Gastroesophageal sphincter (tissue), 4 donors: ENCODE measurements around the gene MCF2L2. TPM values are rescaled to one million over a fixed set of nuclear protein-coding genes. Genes with fewer than 3 reads are reported as not detected.

Experiments used
- ATAC-seq: fragments of 150-250 bp; one replicate; pipeline ENCODE4 v1.9.1; 2016; ENCODE audit warnings: mild to moderate bottlenecking, moderate library complexity
- H3K27ac ChIP-seq, 4 donors: fragments of 200-600 bp; sonication (generic) in 3 of 4; 1 replicate in 3 of 4; 2 replicates in 1 of 4; pipeline ENCODE4 v1.5.1; 2016 to 2019
- H3K27me3 ChIP-seq: fragments of 200-600 bp; sonication (generic); one replicate; pipeline ENCODE4 v1.5.1; 2019
- H3K36me3 ChIP-seq, 2 donors: fragments of 200-600 bp; sonication (generic); one replicate each; pipeline ENCODE4 v1.5.1; 2019; ENCODE audit warnings: control low read depth in 1 of 2
- H3K4me1 ChIP-seq, 3 donors: fragments of 200-600 bp; sonication (generic); 1 replicate in 2 of 3; 2 replicates in 1 of 3; pipeline ENCODE4 v1.5.1; 2016 to 2019; ENCODE audit warnings: control low read depth in 2 of 3
- H3K4me3 ChIP-seq, 2 donors: fragments of 200-600 bp; sonication (generic); one replicate each; pipeline ENCODE4 v1.5.1; 2019; ENCODE audit warnings: mild to moderate bottlenecking in 1 of 2, moderate library complexity in 1 of 2
- H3K9me3 ChIP-seq, 3 donors: fragments of 200-600 bp; sonication (generic); one replicate each; pipeline ENCODE4 v1.5.1; 2017 to 2019; ENCODE audit warnings: control low read depth in 2 of 3
- EP300 ChIP-seq: sonication (generic); formaldehyde crosslinking; IDR thresholded peaks from one replicate; pipeline ENCODE4 v1.6.1; 2017; ENCODE audit warnings: antibody characterized with exemption, mild to moderate bottlenecking
- POLR2A ChIP-seq, 2 donors: fragments of 450-650 bp; IDR thresholded peaks; one replicate each; pipeline ENCODE4 v1.6.1; 2017; ENCODE audit warnings: antibody characterized with exemption in 2 of 2, mild to moderate bottlenecking in 2 of 2, moderate library complexity in 1 of 2
- POLR2AphosphoS5 ChIP-seq: sonication (generic); formaldehyde crosslinking; IDR thresholded peaks from one replicate; pipeline ENCODE4 v1.6.1; 2017; ENCODE audit warnings: antibody characterized with exemption
- WGBS, 2 donors: methylation state at CpG; one replicate each; pipeline ENCODE4 v1.1.5; 2018; ENCODE audit warnings: low coverage in 1 of 2; 5-methylcytosine and 5-hydroxymethylcytosine counted together
- total RNA-seq, 4 donors: library from RNA; depleted of rRNA; stranded (reverse); fragments of >200 nt; gene quantifications; one replicate each; pipeline ENCODE4 v1.1.0, GENCODE V29; 2016
- TF ChIP-seq, protein P1 (sequence below), 4 experiments: fragments of 200-600 bp in 2 of 4; fragments of 450-650 bp in 2 of 4; sonication (generic) in 1 of 4; IDR thresholded peaks; one replicate each; pipeline ENCODE4 v1.5.1; 2017 to 2019; ENCODE audit warnings: antibody characterized with exemption in 4 of 4, mild to moderate bottlenecking in 2 of 4, moderate library complexity in 2 of 4

MCF2L2 gene
- total RNA-seq, 4 donors from 2014 or later = 0.67 to 4.0 (median 2.7) TPM

DNA sequence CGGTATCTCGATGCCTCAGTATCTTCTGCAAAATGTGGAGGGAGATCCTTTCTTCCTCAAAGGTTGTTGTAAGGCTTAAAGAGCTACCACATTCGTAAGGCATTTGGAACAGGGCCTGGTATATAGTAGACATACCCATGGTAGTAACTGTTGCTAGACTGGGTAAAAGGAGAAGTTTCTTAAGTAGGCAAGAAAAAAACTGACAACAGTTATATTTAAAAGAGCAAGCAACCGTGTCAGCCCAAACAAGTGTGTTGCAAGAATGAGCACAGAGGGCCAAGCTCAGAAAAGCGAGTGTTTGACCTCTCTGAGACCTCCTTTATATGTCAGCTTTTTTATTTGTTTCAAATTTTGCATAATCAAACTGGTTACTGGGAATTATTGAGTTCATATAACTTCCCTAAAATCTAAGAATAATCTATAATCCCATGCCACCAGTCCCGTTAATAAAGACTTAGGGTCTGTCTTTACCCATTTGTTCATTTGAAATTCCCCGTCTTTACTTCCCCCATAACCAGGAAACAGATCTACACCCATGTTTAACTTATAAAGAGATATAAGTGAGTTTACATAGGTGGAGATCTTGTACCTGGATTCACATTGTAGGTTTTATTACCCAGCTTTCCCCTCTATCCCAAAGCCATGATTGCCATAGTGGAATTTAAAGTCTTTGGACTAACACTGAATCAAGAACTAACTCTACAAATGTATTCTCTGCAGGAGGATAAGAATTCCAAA lies 168.1 kb downstream of the MCF2L2 start:
- ATAC-seq = peak; percentile 52
- no peaks in the 10 kb centered on the region for H3K36me3 ChIP-seq
- no peak overlapping the region for H3K4me3 ChIP-seq
- peaks cover 0 to 13% (median 0%) of the 10 kb centered on the region in 3 donors for H3K4me1 ChIP-seq
- 64% methylated on average over 5 to 7 of the region's 7 CpGs for WGBS, 2 donors
- no peaks in the 10 kb centered on the region for H3K9me3 ChIP-seq
- no peak for TF ChIP-seq EP300
- TF ChIP-seq POLR2AphosphoS5 = no peak
- TF ChIP-seq, protein P1, sequence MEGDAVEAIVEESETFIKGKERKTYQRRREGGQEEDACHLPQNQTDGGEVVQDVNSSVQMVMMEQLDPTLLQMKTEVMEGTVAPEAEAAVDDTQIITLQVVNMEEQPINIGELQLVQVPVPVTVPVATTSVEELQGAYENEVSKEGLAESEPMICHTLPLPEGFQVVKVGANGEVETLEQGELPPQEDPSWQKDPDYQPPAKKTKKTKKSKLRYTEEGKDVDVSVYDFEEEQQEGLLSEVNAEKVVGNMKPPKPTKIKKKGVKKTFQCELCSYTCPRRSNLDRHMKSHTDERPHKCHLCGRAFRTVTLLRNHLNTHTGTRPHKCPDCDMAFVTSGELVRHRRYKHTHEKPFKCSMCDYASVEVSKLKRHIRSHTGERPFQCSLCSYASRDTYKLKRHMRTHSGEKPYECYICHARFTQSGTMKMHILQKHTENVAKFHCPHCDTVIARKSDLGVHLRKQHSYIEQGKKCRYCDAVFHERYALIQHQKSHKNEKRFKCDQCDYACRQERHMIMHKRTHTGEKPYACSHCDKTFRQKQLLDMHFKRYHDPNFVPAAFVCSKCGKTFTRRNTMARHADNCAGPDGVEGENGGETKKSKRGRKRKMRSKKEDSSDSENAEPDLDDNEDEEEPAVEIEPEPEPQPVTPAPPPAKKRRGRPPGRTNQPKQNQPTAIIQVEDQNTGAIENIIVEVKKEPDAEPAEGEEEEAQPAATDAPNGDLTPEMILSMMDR (IDR thresholded peaks at IDR 0.05) = no peak
- no peak for TF ChIP-seq POLR2A (IDR thresholded peaks at IDR 0.05)
- H3K27ac ChIP-seq = peak overlapping the region in 2 of 4 donors; percentile 13 to 47
- H3K27me3 ChIP-seq = no peaks in the 10 kb centered on the region

DNA sequence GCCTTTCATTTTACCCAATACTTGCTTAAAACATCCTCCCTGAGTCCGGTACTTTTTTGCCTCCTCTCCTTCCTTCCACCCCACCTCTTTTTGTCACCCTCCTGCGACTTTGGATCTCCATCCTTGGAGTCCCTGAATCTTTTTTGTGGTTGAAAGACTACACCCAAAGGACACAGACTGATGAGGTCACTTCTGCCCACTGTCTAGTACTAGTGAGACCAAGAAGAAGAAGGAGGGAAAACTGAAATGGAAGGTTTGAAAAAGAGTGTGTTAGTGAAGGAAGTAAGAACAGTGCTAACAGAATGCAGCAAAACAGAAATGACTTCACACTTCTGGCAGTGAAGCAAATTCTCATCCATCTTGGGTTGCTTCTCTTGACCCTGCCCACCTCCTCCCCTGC lies 168.8 kb downstream of the MCF2L2 start:
- no peak overlapping the region for H3K4me3 ChIP-seq
- peak; percentile 20 for ATAC-seq
- H3K27ac ChIP-seq = peak overlapping the region in 3 of 4 donors; percentile 2 to 47 (median 13)
- no peaks in the 10 kb centered on the region for H3K36me3 ChIP-seq
- H3K27me3 ChIP-seq = no peaks in the 10 kb centered on the region
- H3K4me1 ChIP-seq = peaks cover 0 to 20% (median 0%) of the 10 kb centered on the region in 3 donors
- no peaks in the 10 kb centered on the region for H3K9me3 ChIP-seq
- TF ChIP-seq POLR2AphosphoS5 (no peak), POLR2A (IDR thresholded peaks at IDR 0.05) (no peak), EP300 (no peak)
- TF ChIP-seq, protein P1 (IDR thresholded peaks at IDR 0.05) = no peak
- WGBS, 2 donors = 83% methylated on average over 1 of the region's 2 CpGs; no CpG with 5 or more reads in 1 of the 2 donors

DNA sequence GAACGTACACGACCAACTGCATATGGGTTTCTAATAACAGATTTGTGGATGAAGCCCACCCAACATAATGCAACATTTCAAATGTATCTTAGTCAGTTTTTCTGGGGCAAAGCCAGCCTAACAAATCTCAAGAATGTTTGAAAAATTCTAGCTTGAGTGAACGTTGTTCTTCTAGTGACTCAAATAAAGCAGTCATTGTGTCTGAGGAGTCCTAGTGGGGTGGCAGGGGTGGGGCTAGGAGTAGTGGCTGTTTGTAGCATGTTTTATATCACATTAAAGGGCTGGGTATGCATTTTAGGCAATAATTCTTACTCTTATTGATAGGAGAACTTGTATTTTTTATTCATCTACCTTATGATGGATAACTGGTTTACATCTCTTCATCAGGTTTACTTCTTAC lies 169.3 kb downstream of the MCF2L2 start:
- H3K4me1 ChIP-seq = peaks cover 0 to 26% (median 0%) of the 10 kb centered on the region in 3 donors
- no peaks in the 10 kb centered on the region for H3K27me3 ChIP-seq
- no peaks in the 10 kb centered on the region for H3K36me3 ChIP-seq
- peak overlapping the region in 1 of 4 donors; percentile 47 for H3K27ac ChIP-seq
- H3K4me3 ChIP-seq = no peak overlapping the region
- no peak for TF ChIP-seq POLR2AphosphoS5
- TF ChIP-seq, protein P1 (IDR thresholded peaks at IDR 0.05) = no peak
- TF ChIP-seq EP300 = no peak
- no peak for TF ChIP-seq POLR2A (IDR thresholded peaks at IDR 0.05)
- ATAC-seq = no peak
- no peaks in the 10 kb centered on the region for H3K9me3 ChIP-seq
- 79 to 95% methylated on average over 2 to 3 of the region's 3 CpGs for WGBS, 2 donors

DNA sequence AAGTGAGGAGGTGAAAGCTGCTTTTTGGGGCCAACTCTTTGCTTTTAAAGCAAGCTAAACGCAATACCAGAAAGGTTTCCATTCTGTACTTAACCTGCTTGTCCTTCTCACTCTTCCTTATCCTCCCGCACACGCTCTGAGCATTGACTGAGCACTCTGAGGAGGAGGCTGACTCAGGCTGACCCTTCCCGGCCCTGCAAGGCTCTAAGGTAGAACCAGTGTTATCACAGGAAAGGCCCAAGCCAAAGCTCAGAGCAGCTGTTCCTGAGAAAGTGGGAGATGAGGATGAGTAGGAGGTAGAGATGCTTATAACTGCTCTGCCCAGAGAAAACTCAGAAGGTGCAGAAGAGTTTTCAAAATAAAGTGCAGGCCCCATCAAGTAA lies 173.1 kb downstream of the MCF2L2 start:
- WGBS, 2 donors = 90 to 100% methylated on average over 1 of the region's 4 CpGs
- Histone ChIP-seq H3K4me1 (peaks cover 0 to 35% (median 0%) of the 10 kb centered on the region in 3 donors), H3K36me3 (no peaks in the 10 kb centered on the region), H3K4me3 (no peak overlapping the region), H3K27ac (peak overlapping the region in 3 of 4 donors; percentile 85 to 88 (median 87)), H3K9me3 (no peaks in the 10 kb centered on the region), H3K27me3 (no peaks in the 10 kb centered on the region)
- TF ChIP-seq, protein P1 (IDR thresholded peaks at IDR 0.05) = no peak
- TF ChIP-seq EP300 (no peak), POLR2AphosphoS5 (no peak), POLR2A (IDR thresholded peaks at IDR 0.05) (no peak)
- ATAC-seq = no peak
